Mucosa of rectum (tissue), 2 donors: ENCODE measurements around the gene TTC24.

ENCODE experiments used
- H3K27ac ChIP-seq, 2 donors: one replicate each; pipeline ENCODE4 v1.7.0; 2013; ENCODE audit warnings: inconsistent platforms in 2 of 2, low read depth in 2 of 2, low read length in 2 of 2
- H3K27me3 ChIP-seq, 2 donors: one replicate each; pipeline ENCODE4 v1.7.0; 2013; ENCODE audit warnings: low read length in 2 of 2; ENCODE audit not compliant: control insufficient read depth in 2 of 2, insufficient read depth in 2 of 2
- H3K36me3 ChIP-seq, 2 donors: one replicate each; pipeline ENCODE4 v1.7.0; 2013; ENCODE audit warnings: low read length in 2 of 2; ENCODE audit not compliant: control insufficient read depth in 2 of 2, insufficient read depth in 2 of 2
- H3K4me1 ChIP-seq, 2 donors: one replicate each; pipeline ENCODE4 v1.7.0; 2013; ENCODE audit warnings: low read length in 2 of 2, mild to moderate bottlenecking in 1 of 2; ENCODE audit not compliant: control insufficient read depth in 2 of 2, insufficient read depth in 2 of 2
- H3K4me3 ChIP-seq, 2 donors: one replicate each; pipeline ENCODE4 v1.7.0; 2013; ENCODE audit warnings: low read length in 2 of 2
- H3K9ac ChIP-seq, 2 donors: one replicate each; pipeline ENCODE4 v1.7.0; 2013; ENCODE audit warnings: low read length in 2 of 2, low read depth in 1 of 2, mild to moderate bottlenecking in 1 of 2
- H3K9me3 ChIP-seq, 2 donors: one replicate each; pipeline ENCODE4 v1.7.0; 2013; ENCODE audit warnings: low read length in 2 of 2; ENCODE audit not compliant: control insufficient read depth in 2 of 2
- donor health status: healthy.
- donor health status: Normal muscosa, but diverticular disease.

The TTC24 gene

GRCh38 chr1:156571919-156572662, 7.4 kb upstream of the TTC24 start, which contains the start of gene IQGAP3:
TSS of gene IQGAP3 (minus strand) at chr1:156572565. CDS start at chr1:156572529, 36 bp downstream.
- H3K9me3 ChIP-seq, result no peaks in the 10 kb centered on the region
- H3K27ac ChIP-seq, result peak within 1 kb of the TSS; percentile 86 to 95
- peak within 1 kb of the TSS; percentile 65 to 66 for H3K9ac ChIP-seq
- no peaks in the 10 kb centered on the region for H3K36me3 ChIP-seq
- peaks cover 7 to 15% of the 10 kb centered on the region in 2 donors for H3K4me1 ChIP-seq
- no peaks in the 10 kb centered on the region for H3K27me3 ChIP-seq
- peak within 1 kb of the TSS; percentile 61 to 76 for H3K4me3 ChIP-seq

GRCh38 chr1:156572663-156573018, 6.9 kb upstream of the TTC24 start:
- no peaks in the 10 kb centered on the region for H3K27me3 ChIP-seq
- H3K4me3 ChIP-seq, result peak overlapping the region; percentile 61 to 76
- H3K4me1 ChIP-seq, result peaks cover 7 to 15% of the 10 kb centered on the region in 2 donors
- H3K27ac ChIP-seq, result no peak overlapping the region
- H3K9ac ChIP-seq, result peak overlapping the region in 1 of 2 donors; percentile 66
- no peaks in the 10 kb centered on the region for H3K36me3 ChIP-seq
- no peaks in the 10 kb centered on the region for H3K9me3 ChIP-seq

GRCh38 chr1:156574039-156574633, 5.4 kb upstream of the TTC24 start:
- H3K27ac ChIP-seq, result no peak overlapping the region
- peaks cover 7 to 18% of the 10 kb centered on the region in 2 donors for H3K4me1 ChIP-seq
- H3K9ac ChIP-seq, result no peak overlapping the region
- H3K36me3 ChIP-seq, result no peaks in the 10 kb centered on the region
- no peaks in the 10 kb centered on the region for H3K9me3 ChIP-seq
- no peaks in the 10 kb centered on the region for H3K27me3 ChIP-seq
- H3K4me3 ChIP-seq, result no peak overlapping the region

GRCh38 chr1:156577550-156577949, 2.0 kb upstream of the TTC24 start:
- H3K4me1 ChIP-seq, result peaks cover 0 to 6% of the 10 kb centered on the region in 2 donors
- peak overlapping the region in 1 of 2 donors; percentile 67 for H3K27ac ChIP-seq
- no peak overlapping the region for H3K9ac ChIP-seq
- H3K36me3 ChIP-seq, result no peaks in the 10 kb centered on the region
- H3K4me3 ChIP-seq, result no peak overlapping the region
- H3K27me3 ChIP-seq, result no peaks in the 10 kb centered on the region
- H3K9me3 ChIP-seq, result no peaks in the 10 kb centered on the region

GRCh38 chr1:156578055-156578454, 1.5 kb upstream of the TTC24 start:
- Histone ChIP-seq H3K27me3 (no peaks in the 10 kb centered on the region), H3K4me1 (peaks cover 0 to 3% of the 10 kb centered on the region in 2 donors), H3K36me3 (no peaks in the 10 kb centered on the region), H3K4me3 (no peak overlapping the region), H3K9ac (no peak overlapping the region), H3K27ac (peak overlapping the region in 1 of 2 donors; percentile 67), H3K9me3 (no peaks in the 10 kb centered on the region)

GRCh38 chr1:156581661-156582387, 2.3 kb downstream of the TTC24 start:
- Histone ChIP-seq H3K9me3 (no peaks in the 10 kb centered on the region), H3K27me3 (no peaks in the 10 kb centered on the region), H3K4me1 (peaks cover 0 to 6% of the 10 kb centered on the region in 2 donors), H3K27ac (no peak overlapping the region), H3K36me3 (no peaks in the 10 kb centered on the region), H3K9ac (no peak overlapping the region), H3K4me3 (peak overlapping the region in 1 of 2 donors; percentile 26)

GRCh38 chr1:156582388-156583017, 3.0 kb downstream of the TTC24 start:
- Histone ChIP-seq H3K9me3 (no peaks in the 10 kb centered on the region), H3K4me1 (peaks cover 0 to 6% of the 10 kb centered on the region in 2 donors), H3K27me3 (no peaks in the 10 kb centered on the region), H3K9ac (no peak overlapping the region), H3K4me3 (peak overlapping the region in 1 of 2 donors; percentile 26), H3K27ac (no peak overlapping the region), H3K36me3 (no peaks in the 10 kb centered on the region)

GRCh38 chr1:156583821-156584622, 4.5 kb downstream of the TTC24 start:
- Histone ChIP-seq H3K9me3 (no peaks in the 10 kb centered on the region), H3K27me3 (no peaks in the 10 kb centered on the region), H3K4me3 (no peak overlapping the region), H3K36me3 (no peaks in the 10 kb centered on the region), H3K4me1 (peaks cover 0 to 3% of the 10 kb centered on the region in 2 donors), H3K9ac (no peak overlapping the region), H3K27ac (no peak overlapping the region)

GRCh38 chr1:156584813-156585212, 5.3 kb downstream of the TTC24 start:
- no peak overlapping the region for H3K27ac ChIP-seq
- peaks cover 0 to 3% of the 10 kb centered on the region in 2 donors for H3K4me1 ChIP-seq
- no peak overlapping the region for H3K9ac ChIP-seq
- no peak overlapping the region for H3K4me3 ChIP-seq
- no peaks in the 10 kb centered on the region for H3K9me3 ChIP-seq
- no peaks in the 10 kb centered on the region for H3K27me3 ChIP-seq
- no peaks in the 10 kb centered on the region for H3K36me3 ChIP-seq
